Mucosa of descending colon (tissue), 3 donors: ENCODE measurements around the gene SLC22A16. TPM values are rescaled to one million over a fixed set of nuclear protein-coding genes. Genes with fewer than 3 reads are reported as not detected.
A peak's percentile ranks its signal among the peaks of the same experiment; 100 is the strongest.
"Not testable (repeated sequence)": the region's sequence is repeated elsewhere in the genome, so short reads cannot be mapped to it uniquely, and the experiment has no call there.

Source experiments
- ATAC-seq: fragments of 200-7000 bp; cut with Tn5 transposase; one replicate; pipeline ENCODE4 v1.9.1; 2020; ENCODE audit warnings: mild to moderate bottlenecking, moderate library complexity
- DNase-seq, 3 donors: peaks; one replicate each; pipeline ENCODE4 v3.0.0-alpha.2; 2020
- H3K36me3 ChIP-seq: fragments of 200-600 bp; one replicate; pipeline ENCODE4 v1.8.0; 2021; ENCODE audit warnings: low read depth, mild to moderate bottlenecking
- H3K4me1 ChIP-seq: fragments of 200-600 bp; one replicate; pipeline ENCODE4 v1.8.0; 2021; ENCODE audit warnings: low read depth, mild to moderate bottlenecking
- H3K4me3 ChIP-seq: fragments of 200-600 bp; one replicate; pipeline ENCODE4 v1.8.0; 2021; ENCODE audit warnings: mild to moderate bottlenecking
- H3K9me3 ChIP-seq: fragments of 200-600 bp; one replicate; pipeline ENCODE4 v1.8.0; 2021; ENCODE audit warnings: mild to moderate bottlenecking
- intact Hi-C, 2 donors: fragments of 100-400 bp; cut with DNase I in 1 of 2; cut with micrococcal nuclease in 1 of 2; formaldehyde crosslinking; loops; one replicate each; pipeline versions ENCODE4 v1.11.0 to v1.11.1; 2022; cut with DNase I, micrococcal nuclease
- total RNA-seq, 3 donors: library from RNA; stranded (reverse); fragmentation: NEBNext Ultra II Directional in 2 of 3; extraction: Animal tissue kit (Norgen Biotek cat#: 25700) in 2 of 3; gene quantifications; one replicate each; pipeline versions ENCODE4 v1.2.1 to v1.2.4, GENCODE V29; 2021 to 2023
- TF ChIP-seq, protein P1 (sequence below): fragments of 200-600 bp; IDR thresholded peaks from one replicate; pipeline ENCODE4 v1.8.0; 2022; ENCODE audit warnings: antibody characterized with exemption, mild to moderate bottlenecking
- donor health status: DM: no; HTN: no; CAD: no; lungs with moderate emphysema.
- donor health status: DM: no; HTN: no; CAD: no.
- donor health status: DM: no; HTN: yes; CAD: no.

The SLC22A16 gene
- total RNA-seq, 3 donors from 2014 or later = 0.16 to 0.46 TPM; not detected in 1

DNA sequence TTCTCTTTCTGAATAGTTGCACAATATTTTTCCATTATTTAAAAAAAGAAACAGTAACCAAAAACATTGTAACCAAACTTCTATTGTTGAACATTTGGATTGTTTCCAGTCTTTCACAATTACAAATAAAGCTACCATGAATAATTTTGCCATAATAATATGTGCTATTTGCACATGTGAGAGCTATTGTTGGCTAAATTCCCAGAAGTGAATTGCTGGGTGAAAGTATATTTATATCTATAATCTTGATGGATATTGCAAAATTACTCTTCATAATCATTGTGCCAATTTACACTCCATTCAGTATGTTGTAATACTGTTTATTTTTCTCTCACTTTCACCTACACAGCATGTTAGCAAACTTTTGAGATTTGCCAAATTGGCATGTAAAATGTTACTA is 36.6 kb upstream of the SLC22A16 start:
- Histone ChIP-seq H3K4me1 (no peaks in the 10 kb centered on the region), H3K9me3 (no peaks in the 10 kb centered on the region), H3K4me3 (no peak overlapping the region), H3K36me3 (no peaks in the 10 kb centered on the region)
- TF ChIP-seq, protein P1, sequence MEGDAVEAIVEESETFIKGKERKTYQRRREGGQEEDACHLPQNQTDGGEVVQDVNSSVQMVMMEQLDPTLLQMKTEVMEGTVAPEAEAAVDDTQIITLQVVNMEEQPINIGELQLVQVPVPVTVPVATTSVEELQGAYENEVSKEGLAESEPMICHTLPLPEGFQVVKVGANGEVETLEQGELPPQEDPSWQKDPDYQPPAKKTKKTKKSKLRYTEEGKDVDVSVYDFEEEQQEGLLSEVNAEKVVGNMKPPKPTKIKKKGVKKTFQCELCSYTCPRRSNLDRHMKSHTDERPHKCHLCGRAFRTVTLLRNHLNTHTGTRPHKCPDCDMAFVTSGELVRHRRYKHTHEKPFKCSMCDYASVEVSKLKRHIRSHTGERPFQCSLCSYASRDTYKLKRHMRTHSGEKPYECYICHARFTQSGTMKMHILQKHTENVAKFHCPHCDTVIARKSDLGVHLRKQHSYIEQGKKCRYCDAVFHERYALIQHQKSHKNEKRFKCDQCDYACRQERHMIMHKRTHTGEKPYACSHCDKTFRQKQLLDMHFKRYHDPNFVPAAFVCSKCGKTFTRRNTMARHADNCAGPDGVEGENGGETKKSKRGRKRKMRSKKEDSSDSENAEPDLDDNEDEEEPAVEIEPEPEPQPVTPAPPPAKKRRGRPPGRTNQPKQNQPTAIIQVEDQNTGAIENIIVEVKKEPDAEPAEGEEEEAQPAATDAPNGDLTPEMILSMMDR = no peak
- ATAC-seq = no peak
- no peak for DNase-seq
- intact Hi-C loops = no loop called here

DNA sequence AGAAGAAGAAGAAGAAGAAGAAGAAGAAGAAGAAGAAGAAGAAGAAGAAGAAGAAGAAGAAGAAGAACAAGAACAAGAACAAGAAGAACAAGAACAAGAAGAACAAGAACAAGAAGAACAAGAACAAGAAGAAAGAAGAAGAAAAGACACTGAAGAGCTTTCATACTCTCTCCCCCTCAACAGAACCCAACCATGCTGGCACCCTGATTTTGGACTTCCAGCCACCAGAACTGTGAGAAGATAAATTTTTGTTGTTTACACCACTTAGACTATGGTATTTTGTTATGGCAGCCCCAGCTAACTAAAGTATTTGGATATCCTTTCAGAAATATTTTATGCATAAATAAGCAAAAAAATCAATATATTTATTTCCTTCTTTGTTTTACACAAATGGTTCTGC is 36.1 kb upstream of the SLC22A16 start:
- H3K4me3 ChIP-seq, DNase-seq, ATAC-seq, H3K9me3 ChIP-seq, intact Hi-C loops, H3K36me3 ChIP-seq, H3K4me1 ChIP-seq: not testable (repeated sequence)

DNA sequence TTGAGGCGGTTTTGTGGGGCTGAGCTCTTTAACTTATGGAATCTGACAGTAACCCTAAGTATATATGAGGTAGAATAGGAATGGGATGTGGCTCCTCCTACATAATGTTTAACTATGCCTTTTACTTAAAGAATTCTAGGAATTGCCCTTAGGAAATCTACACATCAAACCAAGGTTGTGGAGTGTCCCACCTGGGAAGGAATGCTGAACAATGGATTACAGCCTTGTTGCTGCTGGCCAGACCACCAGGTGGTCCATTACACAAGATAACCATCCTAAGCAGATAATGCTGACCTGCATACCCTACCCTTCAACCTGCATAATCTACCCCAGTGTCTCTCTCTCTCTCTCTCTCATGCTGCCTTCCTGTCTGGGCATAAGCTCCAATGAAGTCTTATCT is 35.0 kb upstream of the SLC22A16 start:
- TF ChIP-seq, protein P1 = no peak
- no peaks in the 10 kb centered on the region for H3K36me3 ChIP-seq
- H3K9me3 ChIP-seq = no peaks in the 10 kb centered on the region
- H3K4me3 ChIP-seq = no peak overlapping the region
- no peak for DNase-seq
- no peaks in the 10 kb centered on the region for H3K4me1 ChIP-seq
- ATAC-seq = no peak
- intact Hi-C loops = no loop called here

DNA sequence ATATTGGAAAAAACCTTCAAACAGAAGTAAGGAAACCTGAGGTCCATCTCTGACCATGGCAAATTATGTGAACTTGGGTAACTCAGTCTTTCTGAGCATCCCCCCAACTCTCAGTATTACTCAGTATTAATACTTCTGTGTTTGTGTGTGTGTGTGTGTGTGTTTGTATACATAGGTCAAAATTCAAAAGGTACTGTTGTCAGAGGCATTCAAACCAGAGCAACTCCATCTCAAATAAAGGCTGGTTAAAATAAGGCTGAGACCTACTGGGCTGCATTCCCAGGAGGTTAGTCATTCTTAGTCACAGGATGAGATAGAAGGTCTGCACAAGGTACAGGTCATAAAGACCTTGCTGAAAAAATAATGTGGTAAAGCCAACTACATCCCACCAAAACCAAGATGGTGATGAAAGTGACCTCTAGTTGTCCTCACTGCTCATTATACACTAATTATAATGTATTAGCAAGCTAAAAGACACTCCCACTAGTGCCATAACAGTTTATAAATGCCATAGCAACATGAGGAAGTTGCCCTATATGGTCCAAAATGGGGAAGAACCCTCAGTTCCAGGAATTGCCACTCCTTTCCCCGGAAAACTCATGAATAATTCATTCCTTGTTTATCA is 33.3 kb upstream of the SLC22A16 start:
- no peak for DNase-seq
- no peaks in the 10 kb centered on the region for H3K36me3 ChIP-seq
- H3K4me3 ChIP-seq = no peak overlapping the region
- intact Hi-C loops = no loop called here
- no peaks in the 10 kb centered on the region for H3K4me1 ChIP-seq
- no peaks in the 10 kb centered on the region for H3K9me3 ChIP-seq
- peak; percentile 72 for ATAC-seq
- TF ChIP-seq, protein P1 = no peak

DNA sequence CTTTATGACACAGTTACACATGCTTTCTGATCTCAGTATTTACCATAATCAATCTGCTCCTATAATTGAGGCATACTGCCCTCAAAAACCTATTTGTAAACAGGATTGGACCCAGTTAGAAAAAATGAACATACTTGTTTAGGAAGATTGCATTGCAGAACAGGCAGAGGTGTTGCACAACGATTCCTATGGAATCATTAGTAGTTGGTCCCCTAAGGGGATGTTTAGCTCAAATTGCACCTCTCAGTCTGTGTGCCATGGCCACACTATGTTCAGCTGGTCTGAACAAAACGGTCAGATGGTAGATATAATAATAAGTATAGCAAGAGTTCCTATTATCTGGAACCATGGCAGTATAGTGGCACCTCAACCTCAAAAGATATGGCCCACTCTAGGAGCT is 28.5 kb upstream of the SLC22A16 start:
- ATAC-seq, H3K4me1 ChIP-seq, H3K36me3 ChIP-seq, intact Hi-C loops, H3K4me3 ChIP-seq, DNase-seq, H3K9me3 ChIP-seq: not testable (repeated sequence)

DNA sequence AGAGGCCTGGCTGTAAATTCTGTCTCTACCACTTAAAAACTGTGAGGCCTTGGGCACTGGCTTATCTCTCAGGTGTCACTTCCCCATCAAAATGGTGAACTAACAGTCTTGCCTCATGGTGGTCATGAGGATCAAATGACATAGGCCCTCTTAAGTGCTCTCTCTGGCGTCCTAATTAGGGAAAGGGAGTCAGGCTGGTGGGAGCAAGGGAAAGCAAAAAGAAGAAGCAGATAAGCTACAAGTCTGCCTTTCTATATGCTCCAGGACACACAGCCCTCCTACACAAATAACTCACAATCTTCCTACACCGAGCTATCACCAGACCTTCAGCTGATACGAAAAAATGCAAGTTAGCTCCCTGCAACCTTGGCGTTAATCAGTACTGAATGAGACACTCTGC is 19.5 kb upstream of the SLC22A16 start:
- no peaks in the 10 kb centered on the region for H3K9me3 ChIP-seq
- intact Hi-C loops = no loop called here
- H3K4me3 ChIP-seq = no peak overlapping the region
- H3K4me1 ChIP-seq = no peaks in the 10 kb centered on the region
- H3K36me3 ChIP-seq = no peaks in the 10 kb centered on the region
- TF ChIP-seq, protein P1 = no peak
- ATAC-seq (no peak), DNase-seq (no peak)

DNA sequence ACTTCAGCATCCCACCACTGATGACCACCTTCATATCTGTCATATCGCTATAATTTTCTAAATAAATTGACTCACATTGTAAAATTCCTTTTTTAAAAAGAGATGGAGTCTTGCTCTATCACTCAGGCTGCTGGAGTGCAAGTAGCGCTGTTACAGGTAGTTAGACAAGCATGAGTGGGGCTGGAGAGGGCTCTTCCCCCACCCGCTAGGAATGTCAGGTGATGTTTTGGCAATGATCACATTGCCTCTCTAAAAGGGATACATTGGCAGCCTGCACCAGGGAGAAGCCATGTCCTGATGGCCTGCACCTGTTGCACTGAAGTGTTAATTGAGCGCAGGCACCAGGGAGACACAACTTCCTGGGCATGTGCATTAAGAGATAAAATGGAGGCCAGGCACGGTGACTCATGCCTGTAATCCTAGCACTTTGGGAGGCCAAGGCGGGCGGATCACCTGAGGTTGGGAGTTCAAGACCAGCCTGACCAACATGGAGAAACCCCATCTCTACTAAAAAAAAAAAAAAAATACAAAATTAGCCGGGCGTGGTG is 16.9 kb upstream of the SLC22A16 start:
- H3K9me3 ChIP-seq = no peaks in the 10 kb centered on the region
- TF ChIP-seq, protein P1 = no peak
- H3K4me3 ChIP-seq = no peak overlapping the region
- no peaks in the 10 kb centered on the region for H3K4me1 ChIP-seq
- DNase-seq (no peak), ATAC-seq (no peak)
- no peaks in the 10 kb centered on the region for H3K36me3 ChIP-seq
- intact Hi-C loops = no loop called here
